Raji (cell line): ENCODE results near the gene MYH6.

Source experiments
- POLR2A ChIP-seq: IDR thresholded peaks from 2 replicates; pipeline ENCODE4 v1.6.1; 2011; ENCODE audit warnings: low read depth, low read length, control low read depth; ENCODE audit not compliant: insufficient read depth

The MYH6 gene

DNA sequence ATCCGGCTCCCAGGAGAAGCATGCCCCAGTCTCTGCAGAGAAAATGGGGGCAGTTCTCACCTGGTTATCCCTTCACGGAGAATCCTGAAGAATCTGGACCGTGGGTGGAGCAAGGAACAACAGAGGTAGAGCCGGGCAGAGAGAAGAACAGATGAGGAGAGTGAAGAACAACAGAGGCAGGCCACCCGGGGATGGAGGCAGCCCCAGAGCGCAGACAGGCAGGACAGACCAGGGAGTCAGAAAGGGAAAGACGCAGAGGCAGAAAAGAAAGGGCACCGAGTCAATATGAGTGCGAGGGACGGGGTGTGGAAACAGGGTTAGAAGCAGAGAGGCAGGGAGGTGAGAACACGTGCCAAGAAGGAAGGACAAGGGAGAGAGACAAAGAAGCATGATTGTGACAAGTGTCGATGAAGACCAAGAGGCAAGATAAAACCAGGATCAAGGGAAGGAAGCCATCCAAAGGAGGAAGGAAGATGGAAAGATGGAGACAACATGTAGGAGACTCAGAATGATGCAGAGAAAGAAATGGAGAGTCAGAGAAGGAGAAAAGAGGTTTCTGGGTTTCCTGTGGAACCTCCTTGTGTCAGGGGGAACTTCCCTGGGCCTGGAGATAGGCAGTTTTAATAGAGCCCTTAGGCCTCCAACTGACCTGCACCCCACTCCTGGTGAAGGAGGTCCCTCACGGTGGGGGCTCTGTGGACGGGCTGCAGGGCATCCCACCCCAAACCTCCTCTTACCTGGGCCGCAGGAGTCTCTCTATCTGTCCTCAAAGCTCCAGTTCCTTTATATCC is at the start of gene MYH6:
Gene MYH6, minus strand, starts transcription at position 758 of the 791 bp plus-strand sequence. CDS start 1,050 bp downstream, outside the sequence.
- TF ChIP-seq POLR2A, result no peak

DNA sequence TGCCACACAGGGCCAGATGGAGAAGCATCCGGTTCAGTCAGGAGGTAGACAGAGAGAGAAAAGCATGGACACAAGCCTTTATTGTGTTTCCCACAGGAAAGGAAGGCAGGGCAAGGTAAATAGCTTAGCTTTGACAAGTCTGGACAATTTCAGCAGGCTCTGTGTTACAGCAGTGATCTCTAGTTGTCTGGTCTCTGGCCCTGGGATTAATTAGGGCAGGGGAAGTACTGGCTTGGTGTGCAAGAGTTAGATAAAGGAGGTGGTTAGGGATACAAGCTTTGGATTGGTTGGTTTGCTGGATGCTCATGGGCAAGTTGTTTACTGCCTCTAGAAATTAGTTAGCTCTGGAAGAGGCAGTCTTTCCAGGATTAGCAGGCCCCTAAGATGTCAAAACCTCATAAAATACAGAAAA is 46.4 kb upstream of the MYH6 start:
- no peak for TF ChIP-seq POLR2A

- no peak for TF ChIP-seq POLR2A
These were observed 44.2 kb upstream of the MYH6 start for GRCh38 chr14:23452237-23452636.

DNA sequence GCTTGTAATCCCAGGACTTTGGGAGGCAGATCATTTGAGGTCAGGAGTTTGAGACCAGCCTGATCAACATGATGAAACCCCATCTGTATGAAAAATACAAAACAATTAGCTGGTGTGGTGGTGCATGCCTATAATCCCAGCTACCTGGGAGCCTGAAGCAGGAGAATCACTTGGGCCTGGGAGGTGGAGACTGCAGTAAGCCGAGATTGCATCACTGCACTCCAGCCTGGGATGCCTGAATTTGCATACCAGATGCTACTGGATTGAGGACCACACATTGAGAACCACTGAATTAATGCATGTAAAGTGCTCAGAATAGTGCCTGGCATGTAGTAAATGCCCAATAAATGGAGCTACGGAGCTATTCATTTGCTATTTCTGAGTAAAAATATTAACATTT is 42.3 kb upstream of the MYH6 start:
- TF ChIP-seq POLR2A, result no peak

DNA sequence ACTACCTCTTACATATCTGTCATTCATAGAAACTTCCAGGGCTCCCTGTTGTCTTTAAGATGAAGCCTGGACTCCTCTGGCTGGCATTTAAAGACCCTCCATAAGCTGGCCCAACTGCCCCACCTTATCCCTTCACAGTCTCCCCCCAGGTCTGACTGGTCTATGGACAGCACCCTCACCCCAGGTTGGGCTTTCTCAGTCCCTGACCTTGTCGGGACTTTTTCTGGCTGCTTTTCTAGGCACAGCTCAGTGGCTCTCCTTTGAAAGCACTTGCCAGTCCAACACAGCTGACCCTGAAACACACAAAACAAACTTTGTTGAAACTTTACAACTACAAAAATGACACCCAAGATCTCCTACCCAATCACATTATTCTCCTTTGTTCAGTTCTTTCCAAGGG is 41.2 kb upstream of the MYH6 start:
- TF ChIP-seq POLR2A, result no peak

DNA sequence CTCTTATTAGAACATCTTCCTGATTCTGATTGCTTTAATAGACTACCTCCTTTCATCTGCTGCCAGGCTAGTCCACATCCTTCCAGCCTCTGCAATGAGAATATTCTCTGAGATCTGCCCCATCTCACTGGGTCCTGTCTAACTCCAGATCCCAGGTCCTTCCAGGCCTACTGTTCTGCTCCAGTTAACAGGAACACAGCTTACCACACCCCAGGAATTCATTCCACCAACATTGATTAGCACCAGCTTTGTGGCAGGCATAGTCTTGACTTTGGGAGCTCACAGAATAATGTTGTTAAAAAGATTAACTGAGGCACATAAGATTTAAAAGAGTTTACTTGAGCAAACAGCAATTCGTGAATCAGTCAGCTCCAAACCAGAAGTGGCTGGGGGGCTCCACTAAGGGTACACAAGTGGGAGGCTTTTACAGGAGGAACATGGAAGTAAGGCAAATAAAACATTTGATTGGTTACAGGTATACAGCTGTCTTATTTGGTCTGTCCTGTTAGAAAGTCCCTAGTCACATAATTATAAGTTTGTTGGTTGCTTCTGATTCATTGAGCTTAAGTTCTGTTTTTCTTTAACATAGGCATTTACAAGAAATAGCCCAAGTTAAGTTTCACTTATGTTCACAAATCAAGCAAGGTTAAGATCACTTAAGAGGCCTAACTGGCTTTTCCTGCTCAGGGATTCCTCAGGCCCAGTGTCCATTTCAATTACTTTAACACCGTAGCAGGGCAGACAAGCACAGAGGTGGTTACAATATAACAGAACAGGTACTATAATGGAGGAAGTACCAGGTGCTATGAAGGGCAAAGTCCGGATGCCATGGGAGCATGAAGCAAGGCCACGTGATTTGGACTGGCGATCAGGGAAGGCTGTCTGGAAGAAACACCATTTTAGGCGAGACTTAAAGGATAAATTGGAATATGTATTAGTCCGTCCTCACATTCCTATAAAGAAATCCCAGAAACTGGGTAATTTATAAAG is 39.6 kb upstream of the MYH6 start:
- TF ChIP-seq POLR2A, result no peak

- no peak for TF ChIP-seq POLR2A
These were observed 38.3 kb upstream of the MYH6 start for GRCh38 chr14:23446291-23446851.

GRCh38 chr14:23445773-23446172 is 37.7 kb upstream of the MYH6 start:
- no peak for TF ChIP-seq POLR2A

GRCh38 chr14:23444314-23444713 is 36.2 kb upstream of the MYH6 start:
- TF ChIP-seq POLR2A, result no peak

- no peak for TF ChIP-seq POLR2A
These were observed 35.8 kb upstream of the MYH6 start for GRCh38 chr14:23443881-23444280.

- no peak for TF ChIP-seq POLR2A
These were observed 35.3 kb upstream of the MYH6 start for GRCh38 chr14:23443411-23443812.

DNA sequence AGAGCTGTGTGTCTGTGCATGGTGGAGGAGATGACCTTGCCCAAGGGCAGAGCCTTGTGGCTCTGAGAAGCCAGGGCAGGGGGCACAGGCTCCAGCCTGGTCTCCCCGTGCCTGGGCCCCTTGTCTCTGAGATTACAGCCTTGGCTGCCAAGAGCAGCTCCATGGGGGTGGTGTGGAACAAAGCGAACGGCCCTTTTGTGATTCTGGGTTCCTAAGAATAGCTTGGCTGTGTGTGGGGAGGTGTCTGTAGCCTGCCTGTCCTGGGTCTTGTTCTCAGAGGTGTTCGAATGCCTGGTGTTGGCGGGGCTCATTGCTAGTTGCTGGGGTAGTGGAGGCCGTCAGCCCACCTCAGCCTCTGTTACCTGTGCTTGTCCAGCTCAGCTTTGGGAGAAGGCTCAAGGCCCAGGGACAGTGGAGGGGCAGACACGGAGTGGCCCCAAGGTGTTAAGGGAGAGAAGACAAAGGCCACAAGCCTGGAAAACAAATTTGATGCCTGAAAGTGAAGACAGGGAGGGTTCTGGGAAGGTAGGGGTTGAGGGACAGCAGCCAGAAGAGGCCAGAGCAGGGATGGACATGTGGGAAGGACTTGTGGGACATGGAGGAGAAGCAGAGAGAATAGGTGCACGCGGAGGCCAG is 34.8 kb upstream of the MYH6 start:
- no peak for TF ChIP-seq POLR2A

DNA sequence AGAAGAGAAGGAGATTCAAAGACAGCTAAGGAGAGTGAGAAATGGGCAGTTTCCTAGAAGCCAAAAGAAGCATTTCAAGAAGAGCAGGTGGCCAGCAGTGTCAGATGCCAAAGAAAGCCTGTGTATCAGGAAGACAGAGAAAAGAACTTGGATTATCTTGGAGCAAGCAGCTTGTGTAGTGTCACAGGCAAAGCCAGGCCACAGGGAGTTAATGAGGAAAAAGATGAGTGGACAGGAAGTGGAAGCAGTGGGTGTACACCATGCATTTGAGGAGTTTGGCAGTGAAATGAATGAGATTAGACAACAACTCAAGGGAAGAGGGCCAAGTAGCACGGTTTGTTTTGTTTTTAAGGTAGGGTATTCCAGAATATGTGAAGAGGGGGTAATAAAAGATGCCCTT is 33.0 kb upstream of the MYH6 start:
- no peak for TF ChIP-seq POLR2A

GRCh38 chr14:23439107-23439835 is 31.2 kb upstream of the MYH6 start:
- TF ChIP-seq POLR2A, result no peak

DNA sequence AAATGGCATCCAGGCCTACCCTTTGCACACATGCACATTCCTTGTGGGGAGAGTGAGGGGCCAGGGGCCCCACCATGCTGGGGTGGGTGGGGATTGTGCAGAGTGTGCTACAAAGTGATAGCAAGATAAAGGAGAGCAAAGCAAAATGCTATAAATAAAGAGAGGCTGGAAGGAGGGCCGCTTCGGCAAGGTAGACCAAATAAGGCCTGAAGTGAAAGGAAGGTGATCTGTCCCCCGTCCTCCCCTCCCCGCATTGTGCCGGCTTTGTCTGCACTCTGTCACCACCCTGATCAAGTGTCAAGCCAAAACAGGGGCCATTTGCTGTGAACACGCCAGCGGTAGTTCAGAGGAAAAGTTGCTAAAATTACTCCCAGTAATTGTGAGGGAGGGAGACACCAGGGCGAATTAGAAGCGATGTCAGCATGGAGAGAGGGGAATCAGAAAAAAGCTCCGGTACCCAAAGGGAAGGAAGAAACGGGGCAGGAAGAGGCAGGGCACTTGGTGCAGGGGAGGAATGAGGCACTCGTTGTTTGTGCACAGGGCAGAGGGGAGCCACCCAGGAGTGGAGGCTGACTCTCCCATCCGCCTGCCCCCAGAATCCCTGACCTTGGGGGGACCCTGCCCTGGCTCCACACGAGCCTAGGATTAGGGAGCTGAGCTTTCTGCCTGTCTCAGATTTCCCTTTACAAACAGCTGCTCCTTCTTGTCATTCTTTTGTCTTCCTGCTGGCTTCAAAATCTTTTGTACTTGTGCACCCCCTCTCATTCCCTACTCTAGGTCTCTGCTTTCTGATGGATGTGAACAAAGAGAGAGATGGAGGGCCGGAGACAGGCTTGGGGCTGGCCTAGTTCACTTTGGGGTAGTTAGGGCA is 30.3 kb upstream of the MYH6 start:
- TF ChIP-seq POLR2A, result no peak
